Kidney capillary endothelial cell (primary cell): ENCODE measurements around the gene APBA2.
"Not testable (repeated sequence)": the region's sequence is repeated elsewhere in the genome, so short reads cannot be mapped to it uniquely, and the experiment has no call there.

Experiments used
- DNase-seq: peaks from one replicate; pipeline ENCODE4 v3.0.0-alpha.2; 2018; ENCODE audit warnings: low spot score

APBA2 gene

DNA sequence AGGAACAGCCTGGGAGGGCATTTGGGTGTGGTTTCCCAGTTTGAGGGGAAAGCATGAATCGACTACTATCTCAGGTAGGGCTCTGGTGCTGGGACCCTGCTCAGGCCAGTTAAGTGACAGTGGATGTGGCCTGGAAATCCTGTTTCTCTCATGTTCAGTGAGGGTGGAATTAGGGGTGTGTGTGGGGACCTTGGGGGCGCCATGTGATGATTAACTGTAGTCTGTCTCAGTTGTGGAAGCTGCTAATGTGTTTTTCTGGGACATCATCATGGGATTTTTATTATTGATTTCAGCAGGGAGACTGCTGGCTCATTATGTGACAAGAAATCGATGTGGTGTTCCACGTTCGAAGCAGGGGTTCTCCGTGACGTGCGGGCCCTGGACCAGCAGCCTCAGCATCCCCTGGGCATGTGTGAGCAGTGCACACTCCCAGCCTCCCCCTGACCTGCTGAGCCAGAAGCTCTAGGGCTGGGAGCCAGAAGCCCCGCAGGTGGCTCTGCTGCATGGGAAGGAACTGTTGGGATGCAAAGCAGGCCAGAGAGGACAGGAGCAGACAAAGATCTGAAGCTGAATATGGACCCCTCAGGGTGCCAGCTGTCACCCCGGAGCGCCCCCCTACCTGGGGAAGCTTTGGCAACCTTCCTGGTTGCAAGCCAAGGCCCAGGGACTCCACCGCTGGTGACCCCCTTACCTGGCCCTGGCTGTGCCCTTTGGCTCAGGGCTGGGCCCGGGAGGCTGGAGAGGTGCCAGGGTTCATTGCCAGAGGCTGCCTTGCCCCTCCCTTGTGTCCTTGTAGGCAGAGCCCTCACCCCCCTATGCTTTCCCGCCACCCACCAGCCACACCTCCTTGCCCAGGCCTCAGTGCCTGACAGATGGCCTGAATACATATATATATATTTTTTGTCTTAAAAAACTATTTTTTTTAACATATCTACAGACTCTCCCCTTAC is 149.8 kb downstream of the APBA2 start:
- no peak for DNase-seq

DNA sequence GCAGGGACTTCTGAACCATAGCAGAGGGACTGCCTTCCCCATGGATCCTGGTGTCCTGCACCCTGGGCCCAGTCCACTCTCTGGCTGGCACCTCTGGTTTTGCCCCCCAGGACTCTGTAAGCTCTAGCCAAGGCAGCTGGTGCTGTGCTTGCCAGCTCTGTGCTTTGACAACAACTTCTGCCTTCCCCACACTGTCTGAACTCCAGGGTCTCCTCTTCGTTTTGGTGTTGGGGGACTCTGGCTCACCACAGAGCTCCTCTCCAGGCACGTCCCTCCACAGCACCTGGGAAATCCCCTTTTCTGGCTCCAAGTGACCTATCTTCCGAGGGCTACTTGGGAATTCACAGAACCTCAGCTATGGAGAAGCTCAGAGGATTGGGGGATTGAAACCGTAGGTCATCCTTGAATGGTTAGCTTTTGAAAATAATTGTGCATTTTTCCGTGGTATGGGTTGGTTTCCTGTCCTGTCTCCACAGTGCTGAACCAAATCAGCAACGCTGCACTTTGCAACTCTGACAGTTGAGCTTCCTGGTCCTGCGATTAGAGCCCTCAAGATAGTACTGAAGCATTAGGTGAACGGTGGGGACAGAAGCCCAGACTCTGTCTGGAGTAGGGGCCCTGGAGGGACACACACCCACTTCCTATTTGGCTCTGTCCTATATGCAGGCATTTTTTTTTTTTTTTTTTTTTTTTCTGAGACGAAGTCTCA is 152.4 kb downstream of the APBA2 start:
- no peak for DNase-seq

DNA sequence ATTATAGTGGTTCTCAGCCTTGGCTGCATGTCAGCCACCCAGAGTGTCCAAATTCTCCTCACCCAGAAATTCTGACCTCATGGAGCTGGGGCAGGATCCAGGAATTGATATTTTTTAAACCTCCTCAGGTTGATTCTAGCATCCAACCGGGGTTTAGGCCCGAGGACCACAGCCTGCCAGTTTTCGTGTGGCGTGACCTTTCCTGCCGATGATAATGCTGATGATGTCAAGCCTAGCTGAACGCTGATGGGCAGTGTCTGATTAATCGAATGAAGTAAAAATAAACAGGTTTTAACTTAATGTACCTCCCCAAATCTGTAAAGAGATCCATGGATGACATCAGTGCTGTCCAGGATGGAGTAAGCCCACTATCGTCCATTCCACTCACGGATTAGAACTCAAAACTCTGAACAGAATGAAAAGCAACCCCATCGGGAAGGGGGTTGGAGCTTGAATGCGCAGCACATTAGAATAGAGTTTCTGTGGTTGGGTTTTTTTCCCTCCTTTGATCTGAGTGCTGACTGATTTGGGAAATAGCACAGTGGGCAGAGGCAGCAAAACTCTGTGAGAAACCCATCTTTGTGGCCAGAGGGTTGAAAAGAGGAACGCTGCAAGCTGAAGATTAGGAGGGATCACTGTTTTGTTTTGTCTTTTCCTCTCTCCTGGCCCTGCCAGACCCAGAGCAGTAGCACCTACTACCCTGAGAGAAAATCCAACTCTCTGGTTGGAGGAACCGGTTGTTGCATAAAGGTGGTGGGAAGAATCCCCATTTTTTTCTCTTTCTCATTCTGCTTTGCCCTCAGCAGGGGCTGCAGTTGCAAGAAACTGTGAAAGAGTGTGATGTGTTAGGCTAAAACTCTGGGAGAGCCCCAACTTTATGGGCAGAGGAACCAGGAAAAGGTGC is 153.9 kb downstream of the APBA2 start:
- DNase-seq: no peak

DNA sequence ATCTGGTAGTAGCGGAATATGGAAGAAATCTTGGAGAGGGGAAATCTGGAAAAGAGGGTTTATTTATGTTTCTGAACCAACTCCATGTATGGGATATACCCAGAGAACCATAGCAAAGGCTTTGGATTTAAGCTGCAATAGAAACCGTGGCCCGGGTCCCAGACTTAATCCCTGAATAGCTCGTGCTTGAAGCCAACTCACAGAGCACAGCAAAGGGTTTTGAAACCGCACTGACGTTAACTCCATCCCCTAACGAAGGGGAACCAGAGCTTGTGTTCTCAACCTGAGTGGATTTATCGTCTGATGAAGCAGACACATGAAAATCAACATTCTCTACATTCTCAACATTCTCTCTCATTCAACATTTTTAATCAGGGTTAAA is 154.6 kb downstream of the APBA2 start:
- DNase-seq: no peak

DNA sequence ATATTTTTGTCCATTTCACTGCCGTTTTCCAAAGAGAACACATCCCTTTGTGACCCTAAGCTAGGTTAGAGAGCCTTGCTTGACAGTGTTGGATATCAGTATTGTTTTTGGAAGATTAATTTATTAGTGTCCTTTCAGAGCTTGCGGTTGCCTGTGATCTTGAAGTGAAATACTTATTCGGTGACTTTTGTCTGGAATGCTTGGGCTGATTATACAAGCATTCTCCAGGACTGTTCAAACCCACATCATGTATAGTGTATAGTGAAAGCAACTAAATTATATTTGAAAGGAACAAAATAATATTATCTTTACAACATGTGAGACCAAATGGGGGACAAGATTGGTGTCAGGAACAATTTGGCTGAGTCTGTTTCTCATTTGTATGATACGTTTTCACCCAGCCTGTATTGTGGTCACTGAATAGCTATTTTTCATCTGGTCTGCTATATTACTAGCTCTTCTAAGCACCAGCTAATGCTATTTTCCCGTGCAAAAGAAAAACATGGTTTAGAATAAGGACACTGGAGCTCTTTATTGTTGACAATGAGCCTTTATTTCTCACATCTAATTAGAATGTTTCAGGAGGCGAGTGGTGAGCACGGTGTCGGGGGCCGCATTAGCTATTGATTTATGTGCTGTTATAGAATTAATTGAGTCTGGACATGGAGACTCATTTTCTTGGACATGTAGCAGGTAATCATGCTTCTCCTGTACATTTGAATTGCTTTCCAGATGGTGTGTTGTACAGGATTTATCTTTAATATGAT is 158.1 kb downstream of the APBA2 start:
- no peak for DNase-seq

DNA sequence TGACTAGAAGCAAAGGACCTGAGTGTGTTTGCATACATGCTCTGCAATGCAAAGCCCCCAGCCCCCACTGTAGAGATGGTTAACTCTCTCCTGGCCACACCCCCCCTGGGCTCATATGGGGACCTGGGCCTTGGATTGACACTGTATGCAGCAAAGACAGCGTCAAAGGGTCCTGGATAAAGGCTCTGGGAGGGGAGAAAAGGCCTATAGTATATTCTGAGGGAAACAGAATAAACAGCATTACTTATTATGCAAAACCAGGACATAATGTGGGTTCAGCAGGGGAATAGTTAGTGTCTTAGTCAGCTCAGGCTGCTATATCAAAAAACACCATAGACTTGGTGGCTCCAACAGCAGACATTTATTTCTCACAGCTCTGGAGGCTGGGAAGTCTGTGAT is 158.7 kb downstream of the APBA2 start:
- peak; percentile 2 for DNase-seq

DNA sequence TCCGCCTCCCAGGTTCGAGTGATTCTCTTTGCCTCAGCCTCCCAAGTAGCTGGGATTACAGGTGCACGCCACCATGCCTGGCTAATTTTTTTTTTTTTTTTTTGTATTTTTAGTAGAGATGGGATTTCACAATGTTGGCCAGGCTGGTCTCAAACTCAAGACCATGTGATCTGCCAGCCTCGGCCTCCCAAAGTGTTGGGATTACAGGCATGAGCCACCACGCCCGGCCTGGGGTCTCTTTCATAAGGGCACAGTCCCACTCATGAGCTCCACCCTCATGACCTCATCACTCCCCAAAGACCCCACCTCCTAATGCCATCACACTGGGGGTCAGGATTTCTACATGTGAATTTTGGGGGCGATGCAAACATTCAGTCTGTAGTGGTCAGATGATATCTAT is 159.4 kb downstream of the APBA2 start:
- not testable (repeated sequence) for DNase-seq

DNA sequence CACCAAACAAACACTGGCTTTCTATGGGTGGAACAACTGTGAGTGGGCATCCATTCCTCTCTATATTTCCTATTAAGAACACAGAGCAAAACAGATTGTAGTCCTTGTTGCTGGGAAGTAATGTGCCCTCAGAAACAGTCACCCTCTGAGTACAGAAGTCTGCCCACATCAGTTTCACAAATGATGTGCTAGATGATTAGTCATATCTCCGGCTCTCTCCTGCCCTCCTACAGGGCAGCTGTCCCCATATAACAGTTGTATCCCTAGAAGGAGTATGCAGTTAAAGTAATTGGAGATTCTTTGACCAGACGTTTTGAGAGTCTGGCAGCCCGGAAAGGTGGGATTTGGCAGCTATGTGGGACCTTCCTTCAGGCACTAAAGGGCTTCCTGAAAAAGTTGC is 159.9 kb downstream of the APBA2 start:
- DNase-seq: peak; percentile 26

DNA sequence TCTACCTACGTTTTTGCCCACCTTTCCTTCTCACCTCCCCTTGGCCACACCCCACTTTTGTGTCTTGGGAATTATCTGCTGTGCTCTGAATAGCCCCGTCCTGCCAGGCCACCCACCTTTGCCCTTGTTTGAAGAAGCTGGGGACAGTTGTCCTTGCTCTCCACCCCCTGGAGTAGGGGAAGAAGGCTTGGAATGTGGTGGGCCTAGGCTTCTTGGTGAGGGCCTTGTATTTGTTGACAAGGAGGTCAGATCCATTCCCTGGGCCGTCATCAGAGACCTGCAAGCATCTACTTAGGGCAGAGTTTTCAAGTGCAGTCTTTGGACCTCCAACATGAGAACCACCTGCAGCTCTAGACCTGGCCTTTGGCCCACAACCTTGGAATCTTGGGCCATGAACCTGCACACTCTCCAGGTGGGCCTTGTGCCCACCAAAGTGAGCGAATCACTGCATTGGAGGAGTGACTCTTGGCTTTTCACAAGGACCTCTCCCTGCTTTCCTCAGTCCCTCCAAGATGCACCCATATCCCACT is 160.6 kb downstream of the APBA2 start:
- DNase-seq: no peak

DNA sequence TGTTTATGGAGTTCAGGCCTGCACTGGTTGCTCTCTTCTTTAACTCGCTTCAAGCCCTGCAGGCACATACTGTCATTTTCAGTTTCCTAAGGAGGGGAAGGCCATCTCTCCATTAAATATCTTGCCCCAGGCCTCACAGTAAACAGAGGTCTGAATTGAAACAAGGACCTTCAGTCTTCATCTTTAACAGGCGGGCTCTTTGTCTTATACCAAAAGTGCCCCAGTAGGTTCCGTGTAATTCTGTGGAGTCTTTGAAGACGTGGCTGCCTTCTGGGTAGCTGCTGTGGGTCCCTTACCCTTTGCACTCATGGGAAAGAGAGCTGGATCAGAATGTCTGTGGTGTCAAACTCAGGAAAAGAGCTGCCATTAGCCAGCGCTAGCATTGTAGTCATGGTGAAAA is 161.2 kb downstream of the APBA2 start:
- DNase-seq: no peak

DNA sequence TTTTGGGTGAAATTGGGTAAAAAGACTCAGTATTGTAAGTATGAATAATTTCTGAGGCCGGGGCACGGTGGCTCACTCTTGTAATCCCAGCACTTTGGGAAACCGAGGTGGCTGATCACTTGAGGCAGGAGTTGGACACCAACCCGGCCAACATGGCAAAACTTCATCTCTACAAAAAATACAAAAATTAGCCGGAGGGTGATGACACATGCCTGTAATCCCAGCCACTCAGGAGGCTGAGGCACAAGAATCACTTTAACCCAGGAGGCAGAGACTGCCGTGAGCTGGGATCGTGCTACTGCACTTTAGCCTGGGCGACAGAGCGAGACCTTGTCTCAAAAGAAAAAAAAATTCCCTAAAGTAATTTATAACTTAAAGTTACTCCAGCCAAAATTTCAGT is 162.2 kb downstream of the APBA2 start:
- DNase-seq: no peak

DNA sequence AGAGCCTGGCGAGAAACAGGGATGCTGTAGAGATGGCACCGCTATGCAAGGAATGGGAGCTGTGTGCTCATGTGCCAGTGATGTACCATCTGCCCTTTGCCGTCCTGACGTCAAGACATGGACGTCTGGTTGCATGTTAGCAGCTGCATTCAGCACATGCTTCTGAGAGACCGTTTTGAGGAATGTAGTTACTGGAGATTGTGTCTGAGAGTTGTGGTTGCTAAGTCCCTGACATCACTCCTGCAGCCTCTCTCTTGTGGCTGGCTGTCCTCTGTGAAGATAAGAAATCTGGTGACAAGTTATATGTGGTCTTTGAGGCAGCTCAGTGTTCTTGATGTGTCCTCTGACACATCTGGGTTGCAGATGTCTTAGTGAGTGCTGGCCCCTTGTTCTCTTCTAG is 165.1 kb downstream of the APBA2 start:
- DNase-seq: no peak

DNA sequence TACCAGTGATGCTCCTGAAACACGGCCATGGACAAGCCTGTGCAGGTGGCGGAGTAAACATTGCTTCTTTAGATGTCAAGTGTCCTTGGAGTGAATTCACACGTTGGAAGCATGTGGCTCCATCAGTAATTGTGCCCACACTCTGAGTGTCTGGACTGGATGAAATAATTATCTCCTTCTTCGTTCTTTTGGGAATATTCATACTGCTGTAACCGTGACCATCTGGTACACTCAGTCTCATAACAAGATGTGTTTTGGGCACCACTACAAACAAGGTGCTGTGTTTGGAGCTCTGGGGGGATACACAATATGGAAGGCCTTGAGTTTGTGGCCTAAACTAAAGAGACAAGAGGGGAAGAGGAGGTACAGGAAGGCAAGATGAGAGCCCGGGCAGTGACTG is 165.6 kb downstream of the APBA2 start:
- DNase-seq: no peak

DNA sequence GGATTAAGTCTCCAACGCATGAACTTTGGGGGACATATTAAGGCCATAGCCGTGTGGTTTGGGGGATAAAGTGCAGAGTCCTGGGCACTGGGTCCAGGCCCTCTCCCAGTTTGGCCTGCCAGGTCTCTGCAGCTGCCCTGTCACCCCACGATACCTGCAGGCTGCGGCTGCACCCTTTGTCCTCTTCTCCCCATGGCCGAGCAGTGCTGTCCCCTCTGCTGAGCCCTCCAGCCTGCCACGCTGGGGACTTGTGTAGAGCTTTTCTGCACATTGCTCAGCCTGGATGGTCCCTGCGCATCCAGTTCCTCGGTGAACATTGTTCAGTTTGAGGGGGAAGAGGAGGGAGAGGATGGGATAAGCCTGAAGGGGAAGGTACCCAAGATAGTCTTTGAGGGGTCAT is 167.2 kb downstream of the APBA2 start:
- no peak for DNase-seq

DNA sequence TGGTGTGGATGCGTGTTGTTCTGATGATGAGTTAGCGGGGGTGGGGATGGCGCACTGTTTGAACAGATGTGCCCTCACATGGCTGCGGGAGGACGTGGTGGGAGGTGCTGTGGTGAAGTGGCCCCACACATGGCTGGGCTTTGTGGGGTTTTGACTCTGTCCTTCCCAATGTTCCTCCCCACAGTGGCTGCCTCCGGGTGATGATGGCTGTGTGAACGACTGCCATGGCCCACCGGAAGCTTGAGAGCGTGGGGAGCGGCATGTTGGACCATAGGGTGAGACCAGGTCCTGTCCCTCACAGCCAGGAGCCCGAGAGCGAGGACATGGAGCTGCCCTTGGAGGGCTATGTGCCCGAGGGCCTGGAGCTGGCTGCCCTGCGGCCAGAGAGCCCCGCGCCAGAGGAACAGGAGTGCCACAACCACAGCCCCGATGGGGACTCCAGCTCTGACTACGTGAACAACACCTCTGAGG is 167.9 kb downstream of the APBA2 start:
- DNase-seq: no peak

DNA sequence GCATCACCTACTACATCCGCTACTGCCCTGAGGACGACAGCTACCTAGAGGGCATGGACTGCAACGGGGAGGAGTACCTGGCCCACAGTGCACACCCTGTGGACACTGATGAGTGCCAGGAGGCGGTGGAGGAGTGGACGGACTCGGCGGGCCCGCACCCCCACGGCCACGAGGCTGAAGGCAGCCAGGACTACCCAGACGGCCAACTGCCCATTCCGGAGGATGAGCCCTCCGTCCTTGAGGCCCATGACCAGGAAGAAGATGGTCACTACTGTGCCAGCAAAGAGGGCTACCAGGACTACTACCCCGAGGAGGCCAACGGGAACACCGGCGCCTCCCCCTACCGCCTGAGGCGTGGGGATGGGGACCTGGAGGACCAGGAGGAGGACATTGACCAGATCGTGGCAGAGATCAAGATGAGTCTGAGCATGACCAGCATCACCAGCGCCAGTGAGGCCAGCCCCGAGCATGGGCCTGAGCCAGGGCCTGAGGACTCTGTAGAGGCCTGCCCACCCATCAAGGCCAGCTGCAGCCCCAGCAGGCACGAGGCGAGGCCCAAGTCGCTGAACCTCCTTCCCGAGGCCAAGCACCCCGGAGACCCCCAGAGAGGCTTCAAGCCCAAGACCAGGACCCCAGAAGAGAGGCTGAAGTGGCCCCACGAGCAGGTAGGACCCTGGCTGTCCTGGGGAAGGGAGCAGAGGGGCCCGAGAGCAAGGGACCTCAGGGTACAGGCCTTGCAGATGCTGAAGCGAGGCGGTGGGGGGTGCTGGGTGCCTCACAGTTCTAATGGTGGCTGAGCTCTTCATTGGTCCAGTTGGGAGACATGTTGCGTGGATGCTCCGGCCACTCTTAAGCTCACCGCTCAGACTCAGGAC is 168.6 kb downstream of the APBA2 start:
- DNase-seq: no peak

DNA sequence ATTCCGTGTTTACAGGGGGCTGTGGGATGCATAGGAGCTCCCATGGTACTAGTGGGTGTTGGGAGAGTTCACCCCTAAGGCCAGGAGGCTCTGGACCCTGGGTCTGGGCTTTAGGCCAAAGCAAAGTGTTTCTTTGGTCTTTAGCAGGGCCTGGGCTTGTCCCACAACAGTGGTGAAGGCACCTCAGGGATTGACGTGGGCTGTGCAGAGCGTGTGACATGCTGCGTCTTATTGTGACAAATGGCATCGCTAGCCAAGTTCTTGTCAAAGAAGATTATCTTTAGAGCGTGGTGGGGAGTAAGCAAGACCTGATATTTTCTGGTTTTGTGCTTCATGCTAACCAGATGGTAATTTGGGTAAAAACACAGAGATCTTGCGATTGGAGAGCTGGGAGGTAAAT is 170.1 kb downstream of the APBA2 start:
- DNase-seq: no peak

DNA sequence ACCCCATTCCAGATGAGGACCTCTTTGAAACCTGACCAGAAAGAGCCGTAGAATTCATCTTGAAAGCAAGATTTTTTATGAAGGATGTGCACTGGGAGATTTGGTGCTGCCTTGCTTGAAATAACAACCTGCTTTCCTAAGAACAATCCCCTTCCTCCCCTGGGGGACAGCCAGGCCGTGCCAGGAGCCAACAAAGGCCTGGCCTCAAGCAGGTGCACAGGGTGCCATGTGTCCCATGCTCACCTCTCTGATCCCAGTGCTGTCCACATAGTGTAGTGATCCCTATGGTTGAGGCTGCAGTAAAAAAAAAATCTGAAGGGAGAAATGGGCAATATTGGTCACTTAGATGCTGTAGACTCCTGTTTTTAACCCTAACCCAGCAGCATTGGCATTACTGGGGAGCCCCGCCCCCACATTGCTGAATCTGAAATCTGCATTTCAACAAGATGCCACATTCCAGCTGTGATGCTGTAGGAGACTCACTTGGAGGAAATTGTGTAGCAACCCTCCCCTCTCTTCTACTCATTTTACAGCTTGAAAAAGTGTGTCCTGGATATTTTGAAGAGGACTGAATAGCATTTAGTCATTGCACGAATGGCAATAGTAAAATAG is 171.2 kb downstream of the APBA2 start:
- DNase-seq: no peak

DNA sequence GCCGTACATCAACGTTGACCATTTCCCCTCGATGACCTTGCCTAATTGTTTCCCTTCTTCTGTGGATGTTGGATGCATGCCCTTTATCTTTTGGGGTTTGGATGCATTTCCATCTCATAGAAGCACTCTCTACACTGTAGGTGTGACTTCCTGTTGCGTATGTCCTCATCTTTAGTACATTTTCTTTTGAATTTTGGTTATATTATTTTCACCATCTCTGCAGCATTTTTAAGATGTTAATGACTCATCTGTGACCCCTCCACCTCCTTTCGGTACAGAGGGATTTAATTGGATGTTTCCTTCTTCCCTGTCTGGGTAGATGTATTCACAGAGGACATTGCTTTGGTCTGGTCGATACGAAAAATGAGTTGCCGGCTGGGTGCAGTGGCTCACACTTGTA is 172.1 kb downstream of the APBA2 start:
- no peak for DNase-seq
